Left lung (tissue), 10 donors: ENCODE measurements around the gene SLC6A3. TPM values are rescaled to one million over a fixed set of nuclear protein-coding genes. Genes with fewer than 3 reads are reported as not detected.

Source experiments
- ATAC-seq: fragments of 200-7000 bp; cut with Tn5 transposase; one replicate; pipeline ENCODE4 v1.9.1; 2020; ENCODE audit warnings: moderate library complexity
- DNase-seq, 4 donors: peaks; one replicate each; pipeline ENCODE4 v3.0.0-alpha.2; 2013 to 2020
- H3K27ac ChIP-seq, 2 donors: fragments of 200-600 bp; sonication (generic) in 1 of 2; one replicate each; pipeline versions ENCODE4 v1.5.0 to v1.8.0; 2020 to 2021
- H3K27me3 ChIP-seq, 2 donors: fragments of 200-600 bp; sonication (generic) in 1 of 2; one replicate each; pipeline versions ENCODE4 v1.5.0 to v1.8.0; 2020 to 2021
- H3K36me3 ChIP-seq, 2 donors: fragments of 200-600 bp; sonication (generic) in 1 of 2; one replicate each; pipeline versions ENCODE4 v1.5.0 to v1.8.0; 2020 to 2021
- H3K4me1 ChIP-seq, 2 donors: fragments of 200-600 bp; one replicate each; pipeline ENCODE4 v1.8.0; 2021
- H3K4me3 ChIP-seq, 2 donors: fragments of 200-600 bp; sonication (generic) in 1 of 2; one replicate each; pipeline versions ENCODE4 v1.5.0 to v1.8.0; 2020 to 2021; ENCODE audit warnings: mild to moderate bottlenecking in 1 of 2
- H3K9me3 ChIP-seq, 2 donors: fragments of 200-600 bp; sonication (generic) in 1 of 2; one replicate each; pipeline versions ENCODE4 v1.5.0 to v1.8.0; 2020 to 2021
- intact Hi-C, 2 donors: fragments of 100-400 bp; cut with DNase I; formaldehyde crosslinking; loops; one replicate each; pipeline versions ENCODE4 v1.11.2 to v1.14.2; 2022
- polyA plus RNA-seq, 6 donors: library from polyadenylated mRNA; unstranded; fragments of 120-200 nt; gene quantifications; one replicate each; pipeline ENCODE4 v1.2.1, GENCODE V29; 2013; ENCODE audit not compliant: insufficient read length in 6 of 6
- total RNA-seq, 2 donors: library from RNA; stranded (reverse); fragmentation: NEBNext Ultra II Directional; extraction: Animal tissue kit (Norgen Biotek cat#: 25700); gene quantifications; one replicate each; pipeline ENCODE4 v1.2.1, GENCODE V29; 2021
- TF ChIP-seq, protein P1 (sequence below), 2 donors: fragments of 200-600 bp; sonication (generic) in 1 of 2; IDR thresholded peaks; one replicate each; pipeline versions ENCODE4 v1.5.0 to v1.8.0; 2021; ENCODE audit warnings: antibody characterized with exemption in 2 of 2
- donor health status: DM: no; HTN: yes; CAD: no.
- donor health status: DM: no; HTN: no; CAD: no.

SLC6A3 gene
- total and polyA plus RNA-seq, 8 donors: 0.10 to 4.5 (median 2.8) TPM

DNA sequence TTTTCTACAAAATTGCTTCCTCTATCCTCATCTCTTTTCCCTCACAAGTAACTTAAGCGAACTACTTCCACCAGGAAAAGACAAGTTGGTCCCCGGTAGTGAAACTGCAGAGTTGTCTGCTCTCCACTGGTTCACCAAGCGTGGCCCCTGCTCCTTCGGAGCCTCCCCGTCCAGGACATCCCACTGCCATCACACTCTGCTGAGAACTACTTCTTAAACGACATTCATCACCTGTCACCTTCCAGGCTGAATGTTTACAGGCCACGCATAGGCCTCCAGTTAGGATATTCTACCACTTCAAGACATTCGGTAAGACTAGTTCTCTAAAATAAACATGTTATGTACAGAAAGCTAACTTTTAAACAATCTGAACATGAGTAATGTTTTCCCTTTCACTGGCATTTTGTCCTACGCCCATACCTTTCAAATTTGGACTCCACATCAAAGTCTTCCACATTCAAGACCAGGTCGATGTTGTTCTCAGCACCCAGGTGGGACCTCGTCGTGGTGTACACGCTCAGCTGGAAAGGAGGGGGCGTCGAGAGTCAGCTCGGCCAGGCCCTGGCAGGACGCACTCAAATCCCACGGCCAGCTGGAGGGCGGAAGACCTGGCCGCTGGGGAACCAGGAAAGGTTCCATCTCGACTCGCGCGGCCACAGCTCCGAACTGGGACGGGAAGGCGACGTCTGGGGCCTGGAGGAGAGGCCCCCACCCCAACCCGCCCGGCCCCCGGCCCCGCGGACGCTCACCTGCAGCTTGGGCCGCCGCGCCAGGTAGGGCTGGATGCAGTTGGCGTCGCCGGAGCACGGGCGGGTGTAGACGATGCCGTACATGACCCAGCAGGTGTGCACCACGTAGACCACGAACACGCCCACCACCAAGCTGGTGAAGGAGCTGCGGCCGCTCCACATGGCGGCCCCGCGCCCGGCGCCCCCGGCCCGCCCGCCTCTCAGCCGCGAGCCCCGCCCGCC lies 101.0 kb downstream of the SLC6A3 start:
- intact Hi-C loops: no loop called here
- Histone ChIP-seq H3K36me3 (peaks cover 0 to 35% of the 10 kb centered on the region in 2 donors), H3K4me1 (peaks cover 15 to 28% of the 10 kb centered on the region in 2 donors), H3K4me3 (peak overlapping the region; percentile 68 to 95), H3K27ac (peak overlapping the region; percentile 63 to 75), H3K9me3 (no peaks in the 10 kb centered on the region), H3K27me3 (no peaks in the 10 kb centered on the region)
- DNase-seq (no peak), ATAC-seq (peak; percentile 4)
- TF ChIP-seq, protein P1, sequence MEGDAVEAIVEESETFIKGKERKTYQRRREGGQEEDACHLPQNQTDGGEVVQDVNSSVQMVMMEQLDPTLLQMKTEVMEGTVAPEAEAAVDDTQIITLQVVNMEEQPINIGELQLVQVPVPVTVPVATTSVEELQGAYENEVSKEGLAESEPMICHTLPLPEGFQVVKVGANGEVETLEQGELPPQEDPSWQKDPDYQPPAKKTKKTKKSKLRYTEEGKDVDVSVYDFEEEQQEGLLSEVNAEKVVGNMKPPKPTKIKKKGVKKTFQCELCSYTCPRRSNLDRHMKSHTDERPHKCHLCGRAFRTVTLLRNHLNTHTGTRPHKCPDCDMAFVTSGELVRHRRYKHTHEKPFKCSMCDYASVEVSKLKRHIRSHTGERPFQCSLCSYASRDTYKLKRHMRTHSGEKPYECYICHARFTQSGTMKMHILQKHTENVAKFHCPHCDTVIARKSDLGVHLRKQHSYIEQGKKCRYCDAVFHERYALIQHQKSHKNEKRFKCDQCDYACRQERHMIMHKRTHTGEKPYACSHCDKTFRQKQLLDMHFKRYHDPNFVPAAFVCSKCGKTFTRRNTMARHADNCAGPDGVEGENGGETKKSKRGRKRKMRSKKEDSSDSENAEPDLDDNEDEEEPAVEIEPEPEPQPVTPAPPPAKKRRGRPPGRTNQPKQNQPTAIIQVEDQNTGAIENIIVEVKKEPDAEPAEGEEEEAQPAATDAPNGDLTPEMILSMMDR (IDR thresholded peaks at IDR 0.05): no peak

DNA sequence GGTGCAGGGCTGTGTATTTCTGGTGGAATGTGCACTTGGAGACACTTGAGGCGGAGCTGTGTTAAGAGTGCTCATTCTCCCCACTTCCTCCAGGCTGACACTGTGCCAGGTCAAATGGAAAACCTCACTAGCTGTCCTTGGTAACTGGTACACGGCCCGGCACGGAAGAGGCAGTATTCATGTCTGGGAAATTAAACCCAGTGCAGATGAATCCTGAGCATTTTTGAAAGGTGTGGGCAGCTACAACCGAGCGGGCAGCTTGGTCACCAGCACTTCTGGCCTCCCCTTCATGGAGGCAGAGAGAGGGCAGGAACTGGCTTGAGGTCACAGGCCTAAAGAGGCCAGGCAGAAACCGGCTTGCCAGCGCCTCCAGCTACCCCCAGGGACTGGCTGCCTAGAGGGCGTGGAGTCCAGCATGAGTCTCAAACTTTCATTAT lies 101.9 kb downstream of the SLC6A3 start:
- DNase-seq: peak in 3 of 4 donors; percentile 28 to 75 (median 73)
- Histone ChIP-seq H3K27me3 (no peaks in the 10 kb centered on the region), H3K9me3 (no peaks in the 10 kb centered on the region), H3K4me1 (peaks cover 15 to 28% of the 10 kb centered on the region in 2 donors), H3K36me3 (peaks cover 0 to 43% of the 10 kb centered on the region in 2 donors), H3K4me3 (peak overlapping the region in 1 of 2 donors; percentile 95), H3K27ac (peak overlapping the region in 1 of 2 donors; percentile 75)
- ATAC-seq: peak; percentile 76
- intact Hi-C loops: no loop called here
- TF ChIP-seq, protein P1 (IDR thresholded peaks at IDR 0.05): no peak

Other genes starting within 250 kb of the SLC6A3 start
- not detected for gene SLC6A19, start 243.8 kb downstream of the SLC6A3 start, total RNA-seq
- under 1 TPM; 0.04 to 0.54 (median 0.19) TPM for gene SLC6A19, start 243.8 kb downstream of the SLC6A3 start, polyA plus RNA-seq
- not detected for gene SLC6A18, start 220.1 kb downstream of the SLC6A3 start, total RNA-seq
- gene SLC6A18, start 220.1 kb downstream of the SLC6A3 start, polyA plus RNA-seq: under 1 TPM in 1 of 6 donors, not detected in 5; 0.18 TPM
- gene TERT, start 150.4 kb downstream of the SLC6A3 start, total RNA-seq: under 1 TPM; 0.09 to 0.13 TPM
- under 1 TPM; 0.10 to 0.35 (median 0.19) TPM for gene TERT, start 150.4 kb downstream of the SLC6A3 start, polyA plus RNA-seq
- 100 to 1,000 TPM; 169 to 171 TPM for gene CLPTM1L, start 100.3 kb downstream of the SLC6A3 start, total RNA-seq
- gene CLPTM1L, start 100.3 kb downstream of the SLC6A3 start, polyA plus RNA-seq: 100 to 1,000 TPM in 2 of 6 donors, 10 to 100 TPM in 4; 90.4 to 110 (median 92.7) TPM
- 100 to 1,000 TPM; 458 to 751 TPM for gene LPCAT1, start 78.5 kb upstream of the SLC6A3 start, total RNA-seq
- gene LPCAT1, start 78.5 kb upstream of the SLC6A3 start, polyA plus RNA-seq: 100 to 1,000 TPM; 106 to 180 (median 121) TPM